ENCODE results near the gene ARHGEF11. TPM values are rescaled to one million over a fixed set of nuclear protein-coding genes. Genes with fewer than 3 reads are reported as not detected.

ARHGEF11 gene
- total and polyA plus RNA-seq, 9 of the 15 experiments (the other 6 are each of a cell fraction or from before 2014, with no cell fraction given), result 0.14 to 15.5 (median 9.0) TPM

- peak overlapping the region in 1 of 2 experiments; percentile 43; a peak in 1 of 4 replicates for H3K9ac ChIP-seq (ENCODE audit: insufficient read depth in 1 of 2, low read depth in 2 of 2, low read length in 2 of 2)
- intact Hi-C loops (cut with micrococcal nuclease), result no loop called here
- H3K9me1 ChIP-seq (ENCODE audit: control insufficient read depth, insufficient read depth, low read length), result peaks cover 2% of the 10 kb centered on the region
- ATAC-seq, result no peak
- no peaks in the 10 kb centered on the region for H4K20me1 ChIP-seq (replicated peaks; ENCODE audit: control insufficient read depth, insufficient read depth, low read length)
- no peak for TF ChIP-seq ATF7 (IDR thresholded peaks at IDR 0.05)
- no peak for TF ChIP-seq SMAD2 (IDR thresholded peaks at IDR 0.05; ENCODE audit: low read depth, low read length)
- no peak for TF ChIP-seq BACH1 (tag; IDR thresholded peaks at IDR 0.05)
- no peak for DNase-seq (ENCODE audit: extremely low read depth in 1 of 4, low spot score in 3 of 4)
- peaks cover 21 to 48% of the 10 kb centered on the region in 2 experiments for H3K4me1 ChIP-seq (replicated peaks in 1 of 2; ENCODE audit: control insufficient read depth in 2 of 2, insufficient read depth in 2 of 2, low read length in 2 of 2)
- H3K27me3 ChIP-seq (ENCODE audit: control insufficient read depth in 2 of 2, insufficient read depth in 2 of 2, low read length in 2 of 2), result no peaks in the 10 kb centered on the region
- POLR2A ChIA-PET, result interaction anchor here (0.6 kb wide), 1 partner anchor 410 kb away, joined by 3 read pairs; no protein-coding TSS in a partner anchor
- BruUV-seq (replicated peaks), result no TSS peak
- no peak overlapping the region for H3K27ac ChIP-seq (ENCODE audit: extremely low read depth, low read depth, low read length)
- CTCF ChIA-PET (ENCODE audit: low intra/inter-chr PET ratio), result no interaction called here
- no peaks in the 10 kb centered on the region for H3K9me3 ChIP-seq (replicated peaks; ENCODE audit: control insufficient read depth, insufficient read depth, low read depth, low read length)
- in situ Hi-C loops (cut with MboI), result no loop called here
- no peak overlapping the region for H3K4me2 ChIP-seq (ENCODE audit: insufficient read depth, low read length)
- no peak overlapping the region for H2AFZ ChIP-seq (ENCODE audit: low read depth, low read length)
- no peak overlapping the region for H3K4me3 ChIP-seq
- no peaks in the 10 kb centered on the region for H3K36me3 ChIP-seq (ENCODE audit: control insufficient read depth, insufficient read depth, low read length)
- 34% methylated on average over 22 of the region's 23 CpGs for WGBS (ENCODE audit: insufficient coverage, low coverage, missing lambda C conversion rate)
- H3K79me2 ChIP-seq (ENCODE audit: control insufficient read depth, insufficient read depth, low read length), result no peaks in the 10 kb centered on the region
- no peak for FAIRE-seq
Observed at GRCh38 chr1:156901966-156902915, 143.3 kb downstream of the ARHGEF11 start.

DNA sequence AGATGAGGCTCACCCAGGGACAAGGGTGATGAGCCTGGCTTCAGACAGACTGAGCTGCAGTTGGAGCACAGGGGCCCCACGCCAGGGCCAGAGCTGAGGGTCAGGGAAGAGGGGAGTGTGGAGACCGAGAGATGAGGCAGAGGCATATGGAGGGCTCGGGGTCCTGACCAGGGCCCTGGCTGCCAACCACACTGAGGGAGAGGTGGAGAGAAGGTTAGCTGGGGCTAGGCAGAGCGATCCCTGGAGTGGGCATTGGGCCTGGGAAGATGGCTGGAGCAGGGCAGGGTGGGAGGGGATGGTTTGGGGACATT, 144.0 kb downstream of the ARHGEF11 start:
- H3K4me1 ChIP-seq (replicated peaks in 1 of 2; ENCODE audit: control insufficient read depth in 2 of 2, insufficient read depth in 2 of 2, low read length in 2 of 2), result peaks cover 15 to 44% of the 10 kb centered on the region in 2 experiments; a peak in 4 of 5 replicates
- in situ Hi-C loops (cut with MboI) (no loop called here), intact Hi-C loops (cut with micrococcal nuclease) (no loop called here)
- no peak overlapping the region for H3K4me3 ChIP-seq
- no peaks in the 10 kb centered on the region for H3K27me3 ChIP-seq (ENCODE audit: control insufficient read depth in 2 of 2, insufficient read depth in 2 of 2, low read length in 2 of 2)
- ATAC-seq (no peak), FAIRE-seq (no peak), DNase-seq (ENCODE audit: extremely low read depth in 1 of 4, low spot score in 3 of 4) (no peak)
- no TSS peak for BruUV-seq (replicated peaks)
- POLR2A ChIA-PET, result no interaction called here
- no peak overlapping the region for H3K9ac ChIP-seq (ENCODE audit: insufficient read depth in 1 of 2, low read depth in 2 of 2, low read length in 2 of 2)
- H3K4me2 ChIP-seq (ENCODE audit: insufficient read depth, low read length), result no peak overlapping the region
- no peaks in the 10 kb centered on the region for H3K9me3 ChIP-seq (replicated peaks; ENCODE audit: control insufficient read depth, insufficient read depth, low read depth, low read length)
- no peak overlapping the region for H3K27ac ChIP-seq (ENCODE audit: extremely low read depth, low read depth, low read length)
- TF ChIP-seq RBM15 (IDR thresholded peaks at IDR 0.05; ENCODE audit: insufficient read depth, low read length), result no peak
- TF ChIP-seq HNRNPLL (IDR thresholded peaks at IDR 0.05; ENCODE audit: low read depth, low read length, poor library complexity, severe bottlenecking), result no peak
- no peak for TF ChIP-seq ZNF639 (CRISPR knock-in tag; conservative IDR thresholded peaks at IDR 0.05 in 1 of 2, IDR thresholded peaks at IDR 0.05 in 1 of 2)
- TF ChIP-seq BHLHE40 (IDR thresholded peaks at IDR 0.05; ENCODE audit: low read length), result no peak
- TF ChIP-seq TGIF2 (CRISPR knock-in tag; IDR thresholded peaks at IDR 0.05), result no peak
- TF ChIP-seq CBX2 (IDR thresholded peaks at IDR 0.05; ENCODE audit: insufficient read depth, low read length, poor library complexity, severe bottlenecking), result no peak
- no peak for TF ChIP-seq POLR2H (tag; IDR thresholded peaks at IDR 0.05; ENCODE audit: low read depth)
- TF ChIP-seq, protein P1, sequence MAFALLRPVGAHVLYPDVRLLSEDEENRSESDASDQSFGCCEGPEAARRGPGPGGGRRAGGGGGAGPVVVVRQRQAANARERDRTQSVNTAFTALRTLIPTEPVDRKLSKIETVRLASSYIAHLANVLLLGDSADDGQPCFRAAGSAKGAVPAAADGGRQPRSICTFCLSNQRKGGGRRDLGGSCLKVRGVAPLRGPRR (CRISPR knock-in tag; IDR thresholded peaks at IDR 0.05), result no peak
- no peaks in the 10 kb centered on the region for H3K79me2 ChIP-seq (ENCODE audit: control insufficient read depth, insufficient read depth, low read length)
- H3K9me1 ChIP-seq (ENCODE audit: control insufficient read depth, insufficient read depth, low read length), result no peaks in the 10 kb centered on the region
- CTCF ChIA-PET (ENCODE audit: low intra/inter-chr PET ratio), result no interaction called here
- H3K36me3 ChIP-seq (ENCODE audit: control insufficient read depth, insufficient read depth, low read length), result no peaks in the 10 kb centered on the region
- H4K20me1 ChIP-seq (replicated peaks; ENCODE audit: control insufficient read depth, insufficient read depth, low read length), result no peaks in the 10 kb centered on the region
- 60% methylated on average over 3 of the region's 4 CpGs for WGBS (ENCODE audit: insufficient coverage, low coverage, missing lambda C conversion rate)
- peak overlapping the region; percentile 15; the same call in 1 of the 2 replicates for H2AFZ ChIP-seq (ENCODE audit: low read depth, low read length)

Data from K562 (cell line).